HEK293 (cell line): ENCODE results near the gene ALLC.

Experiments
- KLF1 ChIP-seq: fragments of 450-650 bp; formaldehyde crosslinking; IDR thresholded peaks from 2 replicates; pipeline ENCODE4 v1.5.1; 2016; ENCODE audit warnings: missing biosample characterization, missing genetic modification characterization
- YY1 ChIP-seq: fragments of 450-650 bp; formaldehyde crosslinking; IDR thresholded peaks from 2 replicates; pipeline ENCODE4 v1.5.1; 2018; ENCODE audit warnings: missing biosample characterization, missing genetic modification characterization
- ZNF121 ChIP-seq: fragments of 450-650 bp; formaldehyde crosslinking; IDR thresholded peaks from 2 replicates; pipeline ENCODE4 v1.5.1; 2016; ENCODE audit warnings: missing biosample characterization, missing genetic modification characterization
- ZNF24 ChIP-seq: fragments of 450-650 bp; formaldehyde crosslinking; IDR thresholded peaks from 2 replicates; pipeline ENCODE4 v1.5.1; 2016; ENCODE audit warnings: missing biosample characterization, missing genetic modification characterization
- ZNF354C ChIP-seq: fragments of 450-650 bp; formaldehyde crosslinking; IDR thresholded peaks from 2 replicates; pipeline ENCODE4 v1.5.1; 2016; ENCODE audit warnings: missing biosample characterization, missing genetic modification characterization, low read depth, borderline replicate concordance
- ZNF514 ChIP-seq: fragments of 450-650 bp; formaldehyde crosslinking; IDR thresholded peaks from 2 replicates; pipeline ENCODE4 v1.5.1; 2016; ENCODE audit warnings: missing biosample characterization, missing genetic modification characterization
- ZNF549 ChIP-seq: fragments of 450-650 bp; IDR thresholded peaks from 2 replicates; pipeline ENCODE4 v1.5.1; 2018; ENCODE audit warnings: missing biosample characterization, missing genetic modification characterization, mild to moderate bottlenecking, inconsistent platforms, moderate library complexity
- ZSCAN23 ChIP-seq: fragments of 450-650 bp; formaldehyde crosslinking; IDR thresholded peaks from 2 replicates; pipeline ENCODE4 v1.5.1; 2016; ENCODE audit warnings: missing biosample characterization, missing genetic modification characterization
- TF ChIP-seq, protein P1 (sequence below): fragments of 450-650 bp; formaldehyde crosslinking; IDR thresholded peaks from 2 replicates; pipeline ENCODE4 v1.5.1; 2016; ENCODE audit warnings: missing biosample characterization, missing genetic modification characterization
- TF ChIP-seq, protein P2 (sequence below): fragments of 450-650 bp; formaldehyde crosslinking; IDR thresholded peaks from 2 replicates; pipeline ENCODE4 v1.5.1; 2016; ENCODE audit warnings: missing biosample characterization, missing genetic modification characterization

DNA sequence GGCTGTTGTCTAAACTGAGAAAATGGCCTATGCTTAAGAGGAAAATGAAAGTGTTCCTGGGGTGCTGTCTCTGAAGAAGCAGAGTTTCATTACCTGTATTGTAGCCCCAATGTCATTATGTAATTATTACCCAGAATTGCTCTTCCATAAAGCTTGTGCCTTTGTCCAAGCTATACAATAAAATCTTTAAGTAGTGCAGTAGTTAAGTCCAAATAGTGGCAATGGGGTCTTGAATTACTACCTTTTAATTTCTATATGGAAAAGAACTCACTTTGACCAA, 13.8 kb upstream of the ALLC start:
- TF ChIP-seq, protein P1, sequence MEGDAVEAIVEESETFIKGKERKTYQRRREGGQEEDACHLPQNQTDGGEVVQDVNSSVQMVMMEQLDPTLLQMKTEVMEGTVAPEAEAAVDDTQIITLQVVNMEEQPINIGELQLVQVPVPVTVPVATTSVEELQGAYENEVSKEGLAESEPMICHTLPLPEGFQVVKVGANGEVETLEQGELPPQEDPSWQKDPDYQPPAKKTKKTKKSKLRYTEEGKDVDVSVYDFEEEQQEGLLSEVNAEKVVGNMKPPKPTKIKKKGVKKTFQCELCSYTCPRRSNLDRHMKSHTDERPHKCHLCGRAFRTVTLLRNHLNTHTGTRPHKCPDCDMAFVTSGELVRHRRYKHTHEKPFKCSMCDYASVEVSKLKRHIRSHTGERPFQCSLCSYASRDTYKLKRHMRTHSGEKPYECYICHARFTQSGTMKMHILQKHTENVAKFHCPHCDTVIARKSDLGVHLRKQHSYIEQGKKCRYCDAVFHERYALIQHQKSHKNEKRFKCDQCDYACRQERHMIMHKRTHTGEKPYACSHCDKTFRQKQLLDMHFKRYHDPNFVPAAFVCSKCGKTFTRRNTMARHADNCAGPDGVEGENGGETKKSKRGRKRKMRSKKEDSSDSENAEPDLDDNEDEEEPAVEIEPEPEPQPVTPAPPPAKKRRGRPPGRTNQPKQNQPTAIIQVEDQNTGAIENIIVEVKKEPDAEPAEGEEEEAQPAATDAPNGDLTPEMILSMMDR (tag by site-specific recombination): no peak
- TF ChIP-seq YY1 (tag by site-specific recombination): no peak
- no peak for TF ChIP-seq ZNF24
- TF ChIP-seq ZNF549 (tag by site-specific recombination): no peak
- TF ChIP-seq ZNF514 (tag by site-specific recombination): no peak
- TF ChIP-seq, protein P2, sequence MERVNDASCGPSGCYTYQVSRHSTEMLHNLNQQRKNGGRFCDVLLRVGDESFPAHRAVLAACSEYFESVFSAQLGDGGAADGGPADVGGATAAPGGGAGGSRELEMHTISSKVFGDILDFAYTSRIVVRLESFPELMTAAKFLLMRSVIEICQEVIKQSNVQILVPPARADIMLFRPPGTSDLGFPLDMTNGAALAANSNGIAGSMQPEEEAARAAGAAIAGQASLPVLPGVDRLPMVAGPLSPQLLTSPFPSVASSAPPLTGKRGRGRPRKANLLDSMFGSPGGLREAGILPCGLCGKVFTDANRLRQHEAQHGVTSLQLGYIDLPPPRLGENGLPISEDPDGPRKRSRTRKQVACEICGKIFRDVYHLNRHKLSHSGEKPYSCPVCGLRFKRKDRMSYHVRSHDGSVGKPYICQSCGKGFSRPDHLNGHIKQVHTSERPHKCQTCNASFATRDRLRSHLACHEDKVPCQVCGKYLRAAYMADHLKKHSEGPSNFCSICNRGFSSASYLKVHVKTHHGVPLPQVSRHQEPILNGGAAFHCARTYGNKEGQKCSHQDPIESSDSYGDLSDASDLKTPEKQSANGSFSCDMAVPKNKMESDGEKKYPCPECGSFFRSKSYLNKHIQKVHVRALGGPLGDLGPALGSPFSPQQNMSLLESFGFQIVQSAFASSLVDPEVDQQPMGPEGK (tag by site-specific recombination): no peak
- no peak for TF ChIP-seq KLF1
- TF ChIP-seq ZSCAN23 (tag by site-specific recombination): no peak
- TF ChIP-seq ZNF121 (tag by site-specific recombination): no peak
- TF ChIP-seq ZNF354C (tag by site-specific recombination): no peak
